ENCODE measurements around the gene TNFSF9.
"Not testable (repeated sequence)": the region's sequence is repeated elsewhere in the genome, so short reads cannot be mapped to it uniquely, and the experiment has no call there.

The TNFSF9 gene

DNA sequence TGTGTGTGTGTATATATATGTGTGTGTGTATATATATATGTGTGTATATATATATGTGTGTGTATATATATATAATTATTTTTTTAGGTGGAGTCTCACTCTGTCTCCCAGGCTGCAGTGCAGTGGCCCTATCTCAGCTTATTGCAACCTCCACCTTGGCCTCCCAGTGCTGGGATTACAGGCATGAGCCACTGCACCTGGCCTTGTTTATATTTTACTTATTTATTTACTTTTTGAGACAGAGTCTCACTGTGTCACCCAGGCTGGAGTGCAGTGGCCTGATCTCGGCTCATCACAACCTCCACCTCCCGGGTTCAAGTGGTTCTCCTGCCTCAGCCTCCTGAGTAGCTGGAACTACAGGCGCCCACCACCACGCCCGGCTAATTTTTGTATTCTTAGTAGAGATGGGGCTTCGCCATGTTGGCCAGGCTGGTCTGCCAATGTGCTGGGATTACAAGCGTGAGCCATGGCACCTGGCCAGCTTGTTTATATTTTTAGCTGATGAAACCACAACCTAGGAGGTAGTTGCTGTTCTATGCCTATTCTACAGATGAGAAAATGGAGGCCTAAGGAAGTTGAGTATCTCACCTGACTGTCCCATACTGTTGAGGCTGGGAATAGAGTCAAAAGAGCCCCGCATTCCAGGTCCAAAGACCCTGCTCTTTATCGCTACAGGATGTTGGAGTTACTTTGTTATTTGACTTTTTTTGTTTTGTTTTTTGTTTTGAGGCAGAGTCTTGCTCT, 22.6 kb upstream of the TNFSF9 start:
- DNase-seq = not testable (repeated sequence)

DNA sequence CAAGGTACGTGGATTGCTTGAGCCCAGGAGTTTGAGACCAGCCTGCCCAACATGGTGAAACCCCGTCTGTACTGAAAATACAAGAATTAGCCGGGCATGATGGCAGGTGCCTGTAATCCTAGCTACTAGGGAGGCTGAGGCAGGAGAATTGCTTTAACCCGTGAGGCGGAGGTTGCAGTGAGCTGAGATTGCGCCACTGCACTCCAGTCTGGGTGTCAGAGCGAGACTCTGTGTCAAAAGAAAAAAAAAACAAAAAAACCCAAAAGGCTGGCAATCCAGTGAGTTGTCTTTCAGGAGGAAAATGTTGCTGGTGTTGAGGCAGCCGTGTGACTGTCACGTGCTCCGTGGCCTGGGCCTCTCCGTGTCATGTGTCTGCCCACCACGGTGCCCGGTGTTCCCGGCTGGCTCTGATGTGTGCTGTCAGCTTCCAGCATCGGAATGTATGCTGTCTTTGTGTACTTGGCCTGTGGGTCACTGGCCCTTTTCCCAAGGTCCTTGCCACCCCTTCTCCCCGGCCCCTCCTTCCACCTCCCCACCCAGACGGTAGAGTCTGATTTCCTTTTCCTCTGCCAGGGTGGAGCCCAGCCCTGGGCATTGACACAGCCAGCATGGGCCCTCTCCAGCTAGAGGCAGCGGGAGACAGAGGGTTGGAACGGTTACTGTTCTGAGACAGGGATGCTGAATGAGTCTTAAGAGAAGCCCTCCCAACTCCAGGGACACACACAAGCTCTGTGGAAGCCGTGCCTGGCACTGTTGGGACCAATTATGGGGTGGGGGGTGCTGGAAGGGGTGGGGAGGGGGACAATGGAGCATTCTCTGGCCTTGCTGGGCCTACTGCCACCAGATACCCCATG, 21.5 kb upstream of the TNFSF9 start:
- peak; percentile 69 for DNase-seq

DNA sequence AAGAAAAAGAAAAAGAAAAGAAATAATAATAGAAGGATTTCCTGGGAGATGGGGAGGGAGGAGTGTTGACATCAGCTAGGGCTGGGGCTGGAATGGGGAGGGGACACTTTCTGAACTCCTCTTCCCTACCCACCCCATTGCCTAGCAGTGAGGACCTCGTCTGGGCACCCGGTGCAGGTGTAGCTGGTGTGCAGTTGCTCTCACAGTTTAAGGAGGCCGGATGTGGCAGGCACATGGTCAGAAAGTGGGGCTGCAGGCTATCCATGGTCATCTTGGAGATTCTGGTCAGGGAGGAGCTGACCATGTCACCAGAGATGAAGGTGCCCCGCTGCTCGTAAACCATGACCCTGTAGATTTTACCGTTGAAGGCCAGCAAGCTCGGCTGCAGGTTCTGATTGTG, 20.2 kb upstream of the TNFSF9 start:
- DNase-seq = no peak

DNA sequence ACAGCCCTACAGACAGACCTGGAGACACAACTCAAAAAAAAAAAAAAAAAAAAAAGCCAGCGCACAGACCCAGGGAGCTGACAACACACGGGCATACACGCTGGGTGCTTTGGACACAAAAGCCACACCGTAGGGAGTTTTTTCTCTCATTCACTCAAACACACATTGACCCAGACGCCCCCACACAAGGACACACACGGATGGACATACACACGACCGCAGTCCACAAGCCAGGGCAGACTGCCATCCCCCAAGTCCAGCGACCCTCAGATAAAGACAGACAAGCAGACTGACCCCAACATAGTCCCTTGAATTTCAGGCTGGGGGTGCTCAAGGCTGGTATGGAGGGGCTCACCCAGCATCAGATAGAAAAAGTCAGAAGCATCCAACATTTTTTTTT, 16.7 kb upstream of the TNFSF9 start:
- DNase-seq = no peak

DNA sequence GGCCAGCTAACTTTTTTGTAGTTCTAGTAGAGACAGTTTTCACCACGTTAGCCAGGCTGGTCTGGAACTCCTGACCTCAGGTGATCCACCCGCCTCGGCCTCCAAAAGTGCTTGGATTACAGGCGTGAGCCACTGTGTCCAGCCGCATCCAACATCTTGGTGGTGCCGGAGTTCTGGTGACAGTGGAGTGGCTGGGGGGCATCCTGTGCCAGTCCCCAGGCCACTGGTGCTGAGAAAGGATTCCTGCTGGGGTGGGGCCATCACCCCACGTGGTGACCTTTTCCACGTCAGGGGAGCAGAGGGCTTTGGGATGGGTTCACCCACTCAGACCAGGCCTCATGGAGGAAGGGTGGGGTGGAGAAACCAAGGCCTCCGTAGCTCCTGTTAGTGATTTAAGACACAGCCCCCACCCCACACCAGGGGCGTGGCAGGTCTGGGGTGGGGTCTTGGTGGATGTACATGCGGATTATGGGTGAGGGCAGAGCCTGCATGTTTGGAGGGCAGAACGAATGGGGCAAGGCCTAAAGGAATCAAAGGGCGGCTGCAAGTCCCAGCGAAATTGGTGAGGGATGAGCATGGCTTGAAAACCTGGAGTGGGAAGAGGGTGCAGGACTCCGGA, 15.8 kb upstream of the TNFSF9 start:
- no peak for DNase-seq

DNA sequence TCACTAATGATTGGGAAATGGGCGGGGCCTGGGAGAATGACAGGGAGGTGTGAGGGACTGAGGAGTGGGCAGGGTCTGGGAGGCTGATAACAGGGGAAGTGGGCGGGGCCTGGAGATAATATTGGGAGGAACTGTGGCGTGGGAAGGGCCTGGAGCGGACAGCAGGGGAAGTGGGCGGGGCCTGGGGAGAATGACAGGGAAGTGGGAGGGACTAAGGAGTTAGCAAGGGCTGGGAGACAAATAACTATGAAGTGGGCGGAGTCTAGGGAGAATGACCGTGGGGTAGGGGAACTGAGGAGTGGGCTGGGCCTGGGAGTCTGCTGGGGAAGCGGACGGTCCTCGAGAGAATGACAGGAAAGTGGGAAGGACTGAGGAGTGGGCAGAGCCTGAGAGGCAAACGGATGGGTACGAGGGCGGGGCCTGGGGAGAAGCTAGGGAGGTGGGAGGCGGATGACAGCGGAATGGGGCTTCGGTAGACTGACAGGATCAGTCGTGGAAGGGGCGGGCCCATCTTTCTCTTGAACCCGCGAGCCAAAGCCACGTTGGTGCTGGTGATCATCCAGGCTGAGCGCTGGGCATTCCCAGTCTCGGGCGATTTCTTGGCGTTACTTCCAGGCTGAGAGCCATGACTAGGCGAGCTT, 14.7 kb upstream of the TNFSF9 start:
- peak; percentile 98 for DNase-seq

DNA sequence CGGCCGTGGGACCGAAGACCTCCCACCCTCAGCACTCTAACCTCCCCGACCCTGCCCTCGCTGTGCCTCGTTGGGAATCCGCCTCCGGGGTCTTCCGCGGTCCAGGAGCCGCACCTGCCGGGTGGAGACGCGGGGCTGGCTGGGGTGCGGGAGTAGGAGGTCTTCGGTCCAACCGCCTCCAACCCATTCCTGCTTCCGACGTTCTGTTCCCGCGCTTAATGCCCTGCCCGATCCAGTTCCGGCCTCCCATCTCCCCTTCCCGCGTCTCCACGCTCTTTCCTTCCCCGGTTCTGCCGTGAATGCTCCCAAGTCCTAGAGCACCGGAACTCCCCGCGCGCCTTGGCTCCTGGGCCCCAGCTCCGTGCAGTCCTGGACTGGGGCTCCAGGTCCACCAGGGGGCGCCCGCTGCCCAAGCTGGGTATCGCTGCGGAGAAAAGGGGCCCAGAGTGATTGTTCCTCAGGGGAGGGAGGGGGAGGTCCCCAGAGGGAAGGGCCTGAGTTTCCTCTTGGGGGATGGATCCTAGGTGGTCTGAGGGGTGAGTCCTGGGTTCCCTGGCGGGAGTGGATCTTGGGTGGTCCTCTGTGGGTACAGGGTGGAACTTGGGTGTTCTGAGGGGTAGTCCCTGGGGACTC, 14.1 kb upstream of the TNFSF9 start:
- DNase-seq = peak; percentile 96

DNA sequence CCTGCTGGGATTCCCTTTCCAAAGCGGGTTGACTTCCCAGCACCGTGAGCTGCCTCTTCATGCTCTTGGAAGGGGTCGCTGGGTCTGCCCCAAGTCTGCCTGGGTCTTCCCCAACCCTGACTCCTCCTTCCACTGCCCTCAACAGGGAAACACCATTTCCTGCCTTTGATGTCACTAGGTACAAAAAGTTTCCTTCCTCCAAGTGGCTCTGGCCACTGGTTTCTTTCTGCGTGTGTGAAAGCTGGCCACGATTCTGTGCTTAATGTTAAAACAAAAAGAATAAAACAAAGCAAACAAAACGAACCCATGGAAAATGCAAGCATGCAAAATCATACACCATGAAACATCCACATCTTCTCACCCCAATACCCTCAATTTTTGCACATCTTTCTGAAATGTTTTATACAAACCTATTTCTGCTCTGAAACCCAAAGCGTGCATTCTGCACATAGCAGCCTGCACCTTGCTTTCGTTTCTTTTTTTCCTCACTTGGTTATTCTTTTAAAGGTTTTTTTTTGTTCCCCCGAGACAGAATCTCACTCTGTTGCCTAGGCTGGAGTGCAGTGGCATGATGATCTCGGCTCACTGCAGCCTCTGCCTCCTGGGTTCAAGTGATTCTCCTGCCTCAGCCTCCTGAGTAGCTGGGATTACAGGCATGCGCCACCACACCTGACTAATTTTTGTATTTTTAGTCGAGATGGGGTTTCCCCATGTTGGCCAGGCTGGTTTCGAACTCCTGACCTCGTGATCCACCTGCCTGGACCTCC, 12.5 kb upstream of the TNFSF9 start:
- DNase-seq = no peak

DNA sequence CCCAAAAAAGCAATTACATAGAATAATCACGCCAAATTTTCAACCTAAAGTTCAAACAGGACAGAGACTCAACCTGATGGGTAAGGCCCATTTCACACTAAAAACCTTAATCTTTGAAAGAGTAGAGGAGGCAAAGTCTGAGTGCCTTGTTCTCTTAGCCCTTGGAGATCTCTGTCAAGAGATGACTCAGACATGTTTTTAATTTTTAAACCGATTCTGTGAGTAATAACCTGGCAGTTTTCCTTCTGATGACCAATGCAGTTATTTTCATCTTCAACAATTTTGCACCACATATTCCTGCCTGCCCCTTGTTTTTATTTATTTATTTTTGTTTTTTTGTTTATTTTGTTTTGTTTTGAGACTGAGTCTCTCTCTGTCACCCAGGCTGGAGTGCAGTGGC, 11.5 kb upstream of the TNFSF9 start:
- DNase-seq = no peak

DNA sequence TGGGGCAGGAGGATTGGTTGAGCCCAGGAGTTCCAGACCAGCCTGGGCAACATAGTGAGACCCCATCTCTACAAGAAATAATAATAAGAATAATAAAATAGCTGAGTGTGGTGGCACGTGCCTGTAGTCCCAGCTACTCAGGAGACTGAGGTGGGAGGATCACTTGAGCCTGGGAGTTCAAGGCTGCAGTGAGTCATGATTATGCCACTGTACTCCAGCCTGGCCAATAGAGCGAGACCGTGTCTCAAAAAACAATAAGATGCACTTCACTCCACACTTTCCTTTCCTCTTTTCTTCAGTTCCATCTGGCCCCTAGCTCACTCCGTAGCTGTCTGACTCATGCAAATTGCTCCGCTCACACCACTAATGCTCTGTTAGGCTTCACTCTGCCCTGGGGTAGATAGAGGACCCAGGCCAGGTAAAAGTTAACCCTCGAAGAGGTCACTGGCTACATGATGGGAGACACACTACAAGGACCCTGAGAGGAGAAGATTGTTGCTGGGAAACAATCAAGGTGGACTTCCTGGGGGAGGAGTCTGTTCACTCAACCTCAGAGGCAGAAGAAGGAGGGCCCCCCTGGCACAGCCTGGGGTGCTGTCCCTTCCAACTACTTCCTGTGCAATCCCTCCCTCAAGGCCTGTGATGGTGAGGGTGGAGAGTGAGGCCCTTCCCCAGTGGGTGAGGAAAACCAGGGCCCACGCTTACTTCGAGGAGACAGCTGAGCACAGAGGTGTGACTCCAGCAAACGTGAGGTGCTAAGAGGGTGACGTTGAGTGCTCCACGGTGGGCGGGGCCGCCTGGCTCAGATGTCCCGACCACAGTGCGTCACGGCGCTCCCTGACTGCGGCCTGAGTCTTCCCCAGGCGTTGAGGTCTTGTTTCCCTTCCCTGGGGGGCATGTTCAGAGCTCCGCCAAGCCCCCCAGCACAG, 8.8 kb upstream of the TNFSF9 start:
- DNase-seq = no peak

DNA sequence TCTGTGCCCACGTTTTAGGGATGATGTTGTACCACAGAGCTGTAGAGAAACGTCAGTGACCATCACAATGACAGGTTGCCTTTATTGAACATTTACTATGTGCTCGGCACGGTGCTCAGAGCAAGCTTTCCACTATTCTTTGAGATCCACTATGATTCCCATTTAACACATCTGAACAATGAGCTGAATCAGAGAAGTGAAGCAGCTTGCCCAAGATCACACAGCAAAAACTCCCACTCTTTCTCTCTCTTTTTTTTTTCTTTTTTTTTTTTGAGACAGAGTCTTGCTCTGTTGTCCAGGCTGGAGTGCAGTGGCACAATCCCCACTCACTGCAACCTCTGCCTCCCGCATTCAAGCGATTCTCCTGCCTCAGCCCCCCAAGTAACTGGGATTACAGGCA, 8.1 kb upstream of the TNFSF9 start:
- DNase-seq = no peak

DNA sequence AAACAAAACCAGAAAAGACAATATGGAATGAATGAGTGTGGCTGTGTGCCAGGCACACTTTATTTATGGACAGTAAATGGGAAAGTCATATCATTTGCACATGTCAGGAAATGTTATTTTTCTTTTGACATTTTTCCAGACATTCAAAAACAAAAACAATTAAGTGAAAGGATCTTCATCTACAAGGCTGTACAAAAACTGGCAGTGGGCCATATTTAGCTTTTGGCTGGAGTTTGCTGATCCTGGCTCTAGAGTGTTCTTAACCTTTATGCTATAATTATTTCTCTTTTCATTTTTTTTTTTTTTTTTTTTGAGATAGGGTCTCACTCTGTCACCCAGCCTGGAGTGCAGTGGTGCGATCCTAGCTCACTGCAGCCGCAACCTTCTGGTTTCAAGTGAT, 6.5 kb upstream of the TNFSF9 start:
- no peak for DNase-seq

DNA sequence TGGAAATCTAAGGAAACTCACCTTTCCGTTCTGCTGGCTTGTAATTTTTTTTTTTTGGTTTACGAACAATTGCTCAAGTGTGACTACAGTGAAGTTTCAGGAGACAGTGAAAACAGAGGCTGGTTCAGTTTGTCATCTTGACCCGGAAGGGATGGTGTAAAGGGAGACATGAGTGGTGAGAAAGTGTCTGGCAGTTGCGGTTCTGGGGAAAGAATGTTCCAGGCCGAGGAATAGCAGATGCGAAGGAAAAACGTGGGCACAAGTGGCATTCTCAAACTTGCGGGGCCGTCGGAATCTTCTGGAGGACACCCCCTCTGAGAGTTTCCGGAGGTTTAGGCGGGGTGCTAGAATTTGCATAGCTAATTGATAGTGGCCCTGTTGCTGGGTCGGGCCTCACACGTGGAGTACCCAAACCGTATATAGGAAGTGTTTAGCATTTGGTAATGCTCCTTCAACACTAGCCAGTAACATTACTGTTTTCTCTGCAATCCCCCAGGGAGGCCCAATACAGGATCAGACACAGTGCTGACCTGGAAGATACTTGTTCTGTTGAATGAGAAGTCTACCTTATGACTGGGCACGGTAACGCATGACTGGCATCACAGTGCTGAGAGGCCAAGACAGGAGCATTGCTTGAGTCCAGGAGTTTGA, 2.8 kb upstream of the TNFSF9 start:
- no peak for DNase-seq

DNA sequence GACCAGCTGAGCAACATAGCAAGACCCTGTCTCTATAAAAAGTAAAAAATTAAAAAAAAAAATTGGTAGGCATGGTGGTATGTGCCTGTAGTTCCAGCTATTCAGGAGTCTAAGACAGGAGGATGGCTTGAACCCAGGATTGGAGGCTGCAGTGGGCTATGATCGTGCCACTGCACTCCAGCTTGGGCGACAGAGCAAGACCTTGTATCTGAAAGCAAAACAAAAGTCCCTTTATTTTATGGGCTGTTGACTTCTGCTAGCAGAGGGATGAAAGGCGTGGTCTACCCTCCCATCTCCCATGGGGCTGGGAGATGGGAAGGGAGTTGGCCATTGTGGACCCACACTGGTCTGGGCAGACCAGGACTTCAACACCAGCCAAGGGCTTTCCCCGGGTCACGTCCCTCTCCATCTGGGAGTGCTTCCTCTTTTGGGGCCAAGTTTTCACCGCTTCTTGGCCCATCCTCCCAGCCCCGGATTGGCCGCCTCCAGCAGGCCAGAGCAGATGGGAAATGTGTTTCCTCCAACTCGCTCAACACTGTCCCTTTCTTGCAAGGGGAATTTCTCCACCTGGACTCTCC, 2.2 kb upstream of the TNFSF9 start:
- no peak for DNase-seq

DNA sequence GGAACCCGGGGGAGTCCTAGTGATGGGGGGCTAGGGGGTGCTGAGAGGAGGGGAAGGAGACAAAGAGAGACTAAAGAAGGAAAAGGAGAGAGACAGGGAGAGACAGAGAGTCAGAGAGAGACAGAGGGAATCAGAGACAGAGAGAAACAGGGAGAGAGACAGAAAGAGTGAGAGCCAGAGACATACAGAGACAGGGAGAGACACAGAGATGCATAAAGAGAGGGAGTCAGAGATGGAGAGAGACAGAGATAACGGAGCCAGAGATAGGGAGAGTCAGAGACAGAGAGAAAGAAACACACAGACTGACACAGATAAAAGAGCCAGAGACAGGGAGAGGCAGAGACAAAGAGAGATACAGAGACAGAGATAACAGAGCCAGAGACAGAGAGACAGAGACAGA, 1.5 kb upstream of the TNFSF9 start:
- no peak for DNase-seq

DNA sequence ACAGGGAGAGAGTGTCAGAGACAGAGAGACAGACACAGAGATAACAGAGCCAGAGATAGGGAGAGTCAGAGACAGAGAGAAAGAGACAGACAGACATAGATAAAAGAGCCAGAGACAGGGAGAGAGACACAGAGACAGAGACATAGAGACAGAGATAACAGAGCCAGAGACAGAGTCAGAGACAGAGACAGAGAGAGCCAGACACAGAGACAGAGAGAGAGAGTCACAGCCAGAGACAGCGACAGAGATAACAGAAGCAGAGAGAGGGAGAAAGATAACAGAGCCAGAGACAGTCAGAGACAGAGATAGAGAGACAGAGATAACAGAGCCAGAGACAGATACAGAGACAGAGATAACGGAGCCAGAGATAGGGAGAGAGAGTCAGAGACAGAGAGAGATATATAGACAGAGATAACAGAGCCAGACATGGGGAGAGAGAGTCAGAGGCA, 865 bp upstream of the TNFSF9 start:
- DNase-seq = no peak

DNA sequence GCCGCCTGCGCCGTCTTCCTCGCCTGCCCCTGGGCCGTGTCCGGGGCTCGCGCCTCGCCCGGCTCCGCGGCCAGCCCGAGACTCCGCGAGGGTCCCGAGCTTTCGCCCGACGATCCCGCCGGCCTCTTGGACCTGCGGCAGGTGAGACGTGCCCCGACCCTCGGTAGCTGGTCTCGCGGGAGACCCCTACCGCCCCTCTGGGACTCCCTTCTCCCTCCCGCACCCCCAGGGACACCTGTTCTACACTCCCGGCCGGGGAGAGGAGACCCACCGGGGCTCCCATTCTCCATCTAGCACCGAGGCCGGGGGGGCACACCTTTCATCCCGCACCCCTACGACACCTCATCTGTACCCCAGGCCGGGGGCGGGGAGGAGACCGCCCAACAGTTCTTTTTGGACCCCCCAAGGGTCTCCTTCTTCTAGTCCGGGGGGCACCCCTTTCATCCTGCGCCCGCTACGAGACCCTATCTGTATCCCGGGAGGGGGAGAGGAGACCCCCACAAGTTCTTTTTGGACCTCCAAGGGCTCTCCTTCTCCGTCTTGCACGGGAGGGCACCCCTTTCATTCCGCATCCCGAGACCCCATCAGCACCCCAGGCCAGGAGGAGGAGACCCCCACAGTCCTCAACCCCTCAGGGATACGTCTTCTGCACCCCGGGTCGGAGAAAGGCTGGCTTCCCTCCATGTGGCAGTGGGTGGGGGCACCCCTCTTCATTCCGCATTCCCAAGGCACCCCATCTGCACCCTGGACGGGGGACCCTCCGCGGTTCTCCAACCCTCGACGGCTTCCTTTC, 533 bp downstream of the TNFSF9 start:
- no peak for DNase-seq

DNA sequence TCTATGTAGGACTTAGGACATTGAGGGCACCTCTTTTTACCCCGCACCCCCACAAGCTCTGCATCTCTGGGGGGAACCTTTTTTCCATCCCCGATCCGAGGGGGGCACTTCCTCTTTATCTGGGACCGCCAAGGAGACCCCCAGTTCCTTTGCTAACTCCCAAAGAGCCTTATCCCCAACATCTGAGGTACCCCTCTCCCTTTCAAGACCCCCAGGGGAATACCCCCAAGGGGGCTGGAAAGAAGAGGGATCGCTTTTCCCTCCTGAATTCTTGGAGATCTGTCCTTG, 1.1 kb downstream of the TNFSF9 start:
- no peak for DNase-seq

DNA sequence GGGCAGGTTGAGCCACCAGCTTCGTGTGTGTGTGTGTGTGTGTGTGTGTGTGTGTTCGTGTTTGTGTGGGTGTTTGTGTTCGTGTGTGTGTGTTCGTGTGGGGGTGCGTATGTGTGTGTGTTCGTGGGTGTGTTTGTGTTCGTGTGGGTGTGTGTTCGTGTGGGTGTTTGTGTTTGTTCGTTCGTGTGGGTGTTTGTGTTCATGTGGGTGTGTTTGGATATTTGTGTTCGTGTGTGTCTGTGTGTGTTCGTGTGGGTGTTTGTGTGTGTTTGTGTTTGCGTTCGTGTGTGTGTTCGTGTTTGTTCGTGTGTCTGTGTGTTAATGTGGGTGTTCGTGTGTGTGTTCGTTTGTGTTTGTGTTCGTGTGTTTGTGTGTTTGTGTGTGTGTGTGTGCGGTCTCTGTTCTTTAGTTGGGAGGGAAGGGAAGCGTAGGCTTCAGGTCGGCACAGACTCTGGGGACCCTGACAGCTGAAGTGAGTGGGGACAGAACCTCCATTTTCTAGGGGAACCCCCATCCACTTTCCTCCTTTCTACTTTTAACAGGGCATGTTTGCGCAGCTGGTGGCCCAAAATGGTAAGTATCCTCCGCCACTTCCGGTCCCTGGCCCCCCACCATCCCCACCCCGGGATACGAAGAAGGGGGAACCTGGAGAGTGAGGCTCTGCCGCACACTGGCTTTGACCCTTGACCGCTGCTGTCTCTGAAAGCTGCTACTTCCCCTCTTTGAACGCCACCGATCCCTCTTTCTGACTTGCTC, 1.6 kb downstream of the TNFSF9 start:
- no peak for DNase-seq
